ENCODE measurements around the gene PDE4B. TPM values are rescaled to one million over a fixed set of nuclear protein-coding genes. Genes with fewer than 3 reads are reported as not detected.

Gene PDE4B
- total RNA-seq, 2 donors from 2014 or later = 1.6 to 12.2 TPM

DNA sequence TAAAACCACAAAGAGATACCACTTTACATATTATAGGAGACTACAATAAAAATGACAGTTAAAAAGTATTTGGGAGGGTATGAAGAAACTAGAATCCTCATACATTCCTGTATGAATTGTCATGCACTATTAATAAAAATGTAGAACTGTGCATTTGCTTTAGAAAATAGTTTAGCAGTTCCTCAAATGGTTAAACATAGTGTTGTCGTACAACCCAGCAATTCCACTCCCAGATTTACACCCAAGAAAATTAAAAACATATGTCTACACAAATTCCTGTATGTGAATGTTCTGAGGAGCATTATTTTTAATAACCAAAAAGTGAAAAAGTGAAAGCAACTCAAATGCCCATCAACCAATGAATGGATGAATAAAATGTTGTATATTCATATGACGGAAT is 23.1 kb upstream of the PDE4B start:
- no peaks in the 10 kb centered on the region for H3K4me1 ChIP-seq
- TF ChIP-seq POLR2A (IDR thresholded peaks at IDR 0.05) = no peak
- no peak for TF ChIP-seq CTCF (IDR thresholded peaks at IDR 0.05)
- H3K4me3 ChIP-seq = no peak overlapping the region
- no peak overlapping the region for H3K27ac ChIP-seq
- H3K27me3 ChIP-seq = no peaks in the 10 kb centered on the region
- intact Hi-C loops (cut with DNase I) = no loop called here
- H3K36me3 ChIP-seq (replicated peaks in 1 of 2; ENCODE audit: insufficient read depth in 1 of 2, low read depth in 2 of 2) = no peaks in the 10 kb centered on the region
- no peak for ATAC-seq
- H3K9me3 ChIP-seq = no peaks in the 10 kb centered on the region
- DNase-seq = no peak
- 82 to 87% methylated on average over 2 of the region's 2 CpGs for WGBS, 2 donors

DNA sequence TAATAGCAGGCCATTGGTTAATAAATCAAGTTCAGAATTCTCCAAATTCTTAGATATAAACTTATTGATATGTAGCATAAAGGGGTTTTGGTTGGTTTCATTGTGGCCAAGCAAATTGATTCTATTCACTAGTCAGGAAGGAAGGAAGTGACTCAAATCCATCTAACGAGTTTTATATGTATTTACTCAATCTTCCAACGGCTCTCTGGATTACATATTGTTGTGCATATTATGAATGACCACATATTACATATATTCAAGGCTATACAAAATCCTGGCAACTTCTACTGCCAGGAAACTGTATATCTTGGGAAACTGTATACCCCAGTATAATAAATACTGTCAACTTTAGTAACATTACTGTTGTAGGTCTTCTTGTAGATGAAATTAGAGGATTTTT is 20.1 kb upstream of the PDE4B start:
- H3K27me3 ChIP-seq = no peaks in the 10 kb centered on the region
- H3K27ac ChIP-seq = no peak overlapping the region
- no peak for TF ChIP-seq CTCF (IDR thresholded peaks at IDR 0.05)
- no peak for TF ChIP-seq POLR2A (IDR thresholded peaks at IDR 0.05)
- no peak for ATAC-seq
- no peak for DNase-seq
- no peaks in the 10 kb centered on the region for H3K4me1 ChIP-seq
- intact Hi-C loops (cut with DNase I) = no loop called here
- H3K36me3 ChIP-seq (replicated peaks in 1 of 2; ENCODE audit: insufficient read depth in 1 of 2, low read depth in 2 of 2) = no peaks in the 10 kb centered on the region
- H3K9me3 ChIP-seq = no peaks in the 10 kb centered on the region
- no peak overlapping the region for H3K4me3 ChIP-seq
- 52 to 57% methylated on average over 2 of the region's 2 CpGs for WGBS, 2 donors

DNA sequence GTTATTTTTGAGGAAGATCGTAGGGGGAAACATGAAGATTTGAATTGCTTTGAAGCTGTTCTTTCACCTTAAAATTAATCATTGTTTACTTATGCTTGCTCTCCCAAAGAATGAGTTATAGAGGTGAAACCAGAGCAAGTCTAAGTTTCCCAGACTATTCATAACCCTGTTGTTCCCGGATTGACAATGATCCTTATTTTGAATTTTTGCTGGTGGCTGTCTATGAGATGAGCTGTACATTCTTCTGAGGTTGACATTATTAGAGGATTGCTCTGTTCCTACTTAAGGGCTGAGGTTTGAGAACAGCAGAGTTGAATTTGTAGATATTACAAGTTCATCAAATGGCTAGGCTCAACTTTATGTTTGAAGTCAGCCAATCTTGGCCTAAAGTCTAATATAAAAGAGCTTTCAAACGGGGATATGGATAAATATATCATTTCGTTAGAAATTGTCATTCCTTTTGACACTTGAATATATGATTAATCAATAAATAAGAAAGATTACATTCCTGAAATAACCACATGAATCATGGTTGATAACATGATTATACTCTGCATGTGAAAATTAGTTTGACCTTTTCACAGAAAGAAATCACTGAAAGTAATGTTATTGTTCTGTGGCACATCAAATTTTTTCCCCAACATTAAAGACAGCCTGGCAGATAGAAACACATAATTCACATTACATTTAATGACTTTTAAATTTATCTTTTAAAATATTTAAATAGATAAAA is 19.1 kb upstream of the PDE4B start:
- 31 to 34% methylated on average over 4 of the region's 4 CpGs for WGBS, 2 donors
- Histone ChIP-seq H3K27ac (no peak overlapping the region), H3K4me3 (no peak overlapping the region), H3K4me1 (no peaks in the 10 kb centered on the region), H3K27me3 (no peaks in the 10 kb centered on the region), H3K36me3 (replicated peaks in 1 of 2; ENCODE audit: insufficient read depth in 1 of 2, low read depth in 2 of 2) (no peaks in the 10 kb centered on the region), H3K9me3 (no peaks in the 10 kb centered on the region)
- intact Hi-C loops (cut with DNase I) = no loop called here
- DNase-seq (no peak), ATAC-seq (no peak)
- TF ChIP-seq CTCF (IDR thresholded peaks at IDR 0.05) (no peak), POLR2A (IDR thresholded peaks at IDR 0.05) (no peak)

DNA sequence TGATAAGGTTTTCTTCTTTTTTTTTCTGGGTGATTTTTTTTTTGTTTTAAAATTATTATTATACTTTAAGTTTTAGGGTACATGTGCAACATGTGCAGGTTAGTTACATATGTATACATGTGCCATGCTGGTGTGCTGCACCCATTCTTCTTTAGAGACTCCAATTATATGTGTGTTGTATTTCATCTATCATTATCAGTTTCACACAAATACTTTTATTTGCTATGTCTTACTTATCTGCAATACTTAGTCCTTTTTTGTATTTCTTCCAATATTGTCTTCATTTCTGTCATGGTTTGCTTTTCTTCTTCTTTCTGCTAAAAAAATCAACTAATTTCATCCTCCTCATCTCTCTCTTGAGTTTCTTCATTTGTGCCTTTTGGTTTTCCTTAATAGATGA is 3.9 kb upstream of the PDE4B start:
- Histone ChIP-seq H3K27me3 (peaks cover 0 to 6% of the 10 kb centered on the region in 2 donors), H3K4me3 (no peak overlapping the region), H3K9me3 (no peaks in the 10 kb centered on the region), H3K36me3 (replicated peaks in 1 of 2; ENCODE audit: insufficient read depth in 1 of 2, low read depth in 2 of 2) (no peaks in the 10 kb centered on the region), H3K4me1 (peaks cover 8% of the 10 kb centered on the region), H3K27ac (no peak overlapping the region)
- intact Hi-C loops (cut with DNase I) = no loop called here
- DNase-seq = no peak
- ATAC-seq = no peak
- TF ChIP-seq POLR2A (IDR thresholded peaks at IDR 0.05) (no peak), CTCF (IDR thresholded peaks at IDR 0.05) (no peak)

DNA sequence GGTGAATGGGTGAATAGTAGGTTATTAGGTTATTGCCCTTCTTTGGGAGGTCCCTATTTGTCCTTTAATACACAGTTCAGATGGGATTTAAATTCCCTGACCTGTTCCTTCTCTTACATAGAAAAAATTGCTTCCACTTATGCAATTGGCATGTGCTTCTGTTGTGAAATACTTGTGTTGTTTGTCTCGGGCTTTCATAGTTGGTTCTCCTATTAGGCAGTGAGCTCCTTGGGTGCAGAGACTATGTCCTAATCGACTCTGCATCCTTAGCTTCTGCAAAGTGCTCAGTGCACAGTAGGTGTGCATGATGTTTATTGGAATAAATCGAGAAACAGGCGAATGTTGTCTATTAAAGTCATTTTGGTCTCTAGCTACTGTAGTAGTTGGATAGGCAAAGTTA is 1.3 kb upstream of the PDE4B start:
- Histone ChIP-seq H3K27me3 (peaks cover 0 to 6% of the 10 kb centered on the region in 2 donors), H3K27ac (no peak overlapping the region), H3K9me3 (no peaks in the 10 kb centered on the region), H3K4me3 (no peak overlapping the region), H3K4me1 (peaks cover 8% of the 10 kb centered on the region), H3K36me3 (replicated peaks in 1 of 2; ENCODE audit: insufficient read depth in 1 of 2, low read depth in 2 of 2) (no peaks in the 10 kb centered on the region)
- TF ChIP-seq POLR2A (IDR thresholded peaks at IDR 0.05) (no peak), CTCF (IDR thresholded peaks at IDR 0.05) (no peak)
- no peak for ATAC-seq
- 35 to 43% methylated on average over 4 of the region's 4 CpGs for WGBS, 2 donors
- intact Hi-C loops (cut with DNase I) = no loop called here
- DNase-seq = peak in 1 of 4 donors; percentile 11

Data from body of pancreas (tissue), 4 donors.